CD8-positive, alpha-beta memory T cell (primary cell): ENCODE measurements around the gene PPP1R13B. TPM values are rescaled to one million over a fixed set of nuclear protein-coding genes. Genes with fewer than 3 reads are reported as not detected.

ENCODE experiments used
- CTCF ChIA-PET: fragments of 350-600 bp; sonication (Branson Sonifier 250); formaldehyde crosslinking; loops from one replicate; lab custom pipeline; 2021; ENCODE audit warnings: antibody characterized with exemption; lab: Charles Lee
- POLR2A ChIA-PET: fragments of 350-600 bp; sonication (Branson Sonifier 250); formaldehyde crosslinking; loops from one replicate; lab custom pipeline; 2021; ENCODE audit warnings: antibody characterized with exemption; lab: Charles Lee
- DNase-seq, 5 donors: peaks; one replicate each; pipeline versions ENCODE4 v3.0.0 to v3.0.0-alpha.2; 2020 to 2022; ENCODE audit warnings: mixed read lengths in 1 of 5
- H3K27ac ChIP-seq: one replicate; pipeline ENCODE4 v1.7.0; 2013; ENCODE audit warnings: low read depth, mild to moderate bottlenecking, low read length, moderate library complexity
- H3K27me3 ChIP-seq: 2 replicates; pipeline ENCODE4 v1.7.0; 2013; ENCODE audit warnings: low read length, mild to moderate bottlenecking; ENCODE audit not compliant: insufficient read depth, poor library complexity, severe bottlenecking
- H3K36me3 ChIP-seq: 2 replicates; pipeline ENCODE4 v1.7.0; 2013; ENCODE audit warnings: mild to moderate bottlenecking, low read length, moderate library complexity; ENCODE audit not compliant: insufficient read depth
- H3K4me1 ChIP-seq: 2 replicates; pipeline ENCODE4 v1.7.0; 2013; ENCODE audit warnings: mild to moderate bottlenecking, low read length, moderate library complexity; ENCODE audit not compliant: insufficient read depth
- H3K4me3 ChIP-seq: 2 replicates; pipeline ENCODE4 v1.7.0; 2013; ENCODE audit warnings: mild to moderate bottlenecking, low read length
- H3K9me3 ChIP-seq: 2 replicates; pipeline ENCODE4 v1.7.0; 2013; ENCODE audit warnings: mild to moderate bottlenecking, low read length
- H3K27ac Mint-ChIP-seq, 8 donors: one replicate each; pipeline ENCODE4 v1.8.0; 2020 to 2021; ENCODE audit warnings: mixed read lengths in 8 of 8, mild to moderate bottlenecking in 6 of 8, inconsistent platforms in 3 of 8, moderate library complexity in 3 of 8
- H3K27me3 Mint-ChIP-seq, 2 donors: one replicate each; pipeline ENCODE4 v1.8.0; 2020 to 2021; ENCODE audit warnings: mixed read lengths in 2 of 2, mild to moderate bottlenecking in 1 of 2, moderate library complexity in 1 of 2
- H3K36me3 Mint-ChIP-seq, 3 donors: one replicate each; pipeline ENCODE4 v1.8.0; 2020 to 2021; ENCODE audit warnings: mixed read lengths in 3 of 3, inconsistent platforms in 1 of 3, mild to moderate bottlenecking in 1 of 3
- H3K4me1 Mint-ChIP-seq, 3 donors: one replicate each; pipeline ENCODE4 v1.8.0; 2020 to 2021; ENCODE audit warnings: mixed read lengths in 3 of 3, inconsistent platforms in 1 of 3, mild to moderate bottlenecking in 1 of 3
- H3K4me3 Mint-ChIP-seq, 7 donors: one replicate each; pipeline ENCODE4 v1.8.0; 2020 to 2021; ENCODE audit warnings: mixed read lengths in 7 of 7, mild to moderate bottlenecking in 6 of 7, moderate library complexity in 4 of 7, inconsistent platforms in 2 of 7
- H3K9me3 Mint-ChIP-seq, 5 donors: one replicate each; pipeline ENCODE4 v1.8.0; 2020 to 2022; ENCODE audit warnings: mixed read lengths in 5 of 5, mild to moderate bottlenecking in 3 of 5, moderate library complexity in 2 of 5, inconsistent platforms in 1 of 5
- polyA plus RNA-seq: library from polyadenylated mRNA; unstranded; fragments of 300-500 nt; fragmentation: Illumina TruSeq; gene quantifications from one replicate; pipeline ENCODE4 v1.2.3, GENCODE V29; 2021
- total RNA-seq, 2 experiments: library from RNA; stranded (reverse); gene quantifications; one replicate each; pipeline ENCODE4 v1.2.3, GENCODE V29; 2021

Gene PPP1R13B
- total and polyA plus RNA-seq, 3 experiments from 2014 or later = 10.4 to 14.4 (median 14.0) TPM

- no peak overlapping the region for H3K4me3 Mint-ChIP-seq
- Histone ChIP-seq H3K4me3 (no peak overlapping the region), H3K27me3 (no peaks in the 10 kb centered on the region), H3K9me3 (no peaks in the 10 kb centered on the region), H3K4me1 (peaks cover 4% of the 10 kb centered on the region), H3K27ac (no peak overlapping the region), H3K36me3 (no peaks in the 10 kb centered on the region)
- no peak overlapping the region for H3K27ac Mint-ChIP-seq
- ChIA-PET CTCF (interaction anchor here (2.3 kb wide), 1 partner anchor 25 kb away, joined by 5 read pairs; no protein-coding TSS in a partner anchor), POLR2A (no interaction called here)
- no peak for DNase-seq
- peaks cover 4 to 7% (median 5%) of the 10 kb centered on the region in 3 donors for H3K4me1 Mint-ChIP-seq
- no peaks in the 10 kb centered on the region for H3K36me3 Mint-ChIP-seq
- H3K27me3 Mint-ChIP-seq = no peaks in the 10 kb centered on the region
- H3K9me3 Mint-ChIP-seq = no peaks in the 10 kb centered on the region
These were observed 38.1 kb upstream of the PPP1R13B start for GRCh38 chr14:103885509-103885932.

- Histone ChIP-seq H3K27ac (no peak overlapping the region), H3K4me1 (peaks cover 10% of the 10 kb centered on the region), H3K27me3 (no peaks in the 10 kb centered on the region), H3K36me3 (no peaks in the 10 kb centered on the region), H3K4me3 (no peak overlapping the region), H3K9me3 (no peaks in the 10 kb centered on the region)
- no peaks in the 10 kb centered on the region for H3K27me3 Mint-ChIP-seq
- CTCF ChIA-PET = interaction anchor here (2.3 kb wide), 1 partner anchor 25 kb away, joined by 5 read pairs; no protein-coding TSS in a partner anchor
- no peak for DNase-seq
- no peaks in the 10 kb centered on the region for H3K9me3 Mint-ChIP-seq
- no peak overlapping the region for H3K27ac Mint-ChIP-seq
- H3K4me1 Mint-ChIP-seq = peaks cover 9 to 14% (median 11%) of the 10 kb centered on the region in 3 donors
- H3K4me3 Mint-ChIP-seq = no peak overlapping the region
- POLR2A ChIA-PET = no interaction called here
- H3K36me3 Mint-ChIP-seq = no peaks in the 10 kb centered on the region
These were observed 37.5 kb upstream of the PPP1R13B start for GRCh38 chr14:103884854-103885253.

- no peak for DNase-seq
- CTCF ChIA-PET = no interaction called here
- H3K9me3 ChIP-seq = no peaks in the 10 kb centered on the region
- peaks cover 11 to 21% (median 12%) of the 10 kb centered on the region in 3 donors for H3K4me1 Mint-ChIP-seq
- H3K27me3 ChIP-seq = no peaks in the 10 kb centered on the region
- no peak overlapping the region for H3K4me3 Mint-ChIP-seq
- H3K4me3 ChIP-seq = no peak overlapping the region
- H3K36me3 Mint-ChIP-seq = no peaks in the 10 kb centered on the region
- POLR2A ChIA-PET = no interaction called here
- no peak overlapping the region for H3K27ac ChIP-seq
- no peaks in the 10 kb centered on the region for H3K36me3 ChIP-seq
- no peaks in the 10 kb centered on the region for H3K27me3 Mint-ChIP-seq
- H3K4me1 ChIP-seq = peaks cover 17% of the 10 kb centered on the region
- H3K27ac Mint-ChIP-seq = no peak overlapping the region
- H3K9me3 Mint-ChIP-seq = no peaks in the 10 kb centered on the region
These were observed 35.8 kb upstream of the PPP1R13B start for GRCh38 chr14:103883263-103883523.

- CTCF ChIA-PET = interaction anchor here (0.7 kb wide), 1 partner anchor 10 kb away, joined by 3 read pairs; no protein-coding TSS in a partner anchor
- H3K27ac ChIP-seq = no peak overlapping the region
- Mint-ChIP-seq H3K27me3 (no peaks in the 10 kb centered on the region), H3K9me3 (no peaks in the 10 kb centered on the region), H3K27ac (no peak overlapping the region), H3K36me3 (no peaks in the 10 kb centered on the region), H3K4me3 (peak overlapping the region in 1 of 7 donors; percentile 69), H3K4me1 (peaks cover 11 to 21% (median 12%) of the 10 kb centered on the region in 3 donors)
- H3K4me3 ChIP-seq = no peak overlapping the region
- H3K27me3 ChIP-seq = no peaks in the 10 kb centered on the region
- H3K4me1 ChIP-seq = peaks cover 17% of the 10 kb centered on the region
- DNase-seq = no peak
- POLR2A ChIA-PET = no interaction called here
- no peaks in the 10 kb centered on the region for H3K9me3 ChIP-seq
- no peaks in the 10 kb centered on the region for H3K36me3 ChIP-seq
These were observed 35.3 kb upstream of the PPP1R13B start for GRCh38 chr14:103882503-103883262.

GRCh38 chr14:103881268-103882201 is 34.2 kb upstream of the PPP1R13B start:
- H3K27me3 Mint-ChIP-seq = no peaks in the 10 kb centered on the region
- no peaks in the 10 kb centered on the region for H3K36me3 Mint-ChIP-seq
- Histone ChIP-seq H3K36me3 (no peaks in the 10 kb centered on the region), H3K27ac (no peak overlapping the region), H3K4me3 (no peak overlapping the region), H3K27me3 (no peaks in the 10 kb centered on the region), H3K9me3 (no peaks in the 10 kb centered on the region), H3K4me1 (peaks cover 17% of the 10 kb centered on the region)
- H3K9me3 Mint-ChIP-seq = no peaks in the 10 kb centered on the region
- POLR2A ChIA-PET = no interaction called here
- peak overlapping the region in 4 of 7 donors; percentile 15 to 63 (median 32) for H3K4me3 Mint-ChIP-seq
- peaks cover 11 to 21% (median 12%) of the 10 kb centered on the region in 3 donors for H3K4me1 Mint-ChIP-seq
- peak overlapping the region in 2 of 8 donors; percentile 38 to 40 for H3K27ac Mint-ChIP-seq
- CTCF ChIA-PET = interaction anchor here (0.7 to 1.8 kb wide), 3 partner anchors 9 to 73 kb away, joined by 3 to 4 read pairs (median 3); no protein-coding TSS in a partner anchor
- DNase-seq = no peak

GRCh38 chr14:103880348-103881267 is 33.2 kb upstream of the PPP1R13B start:
- Histone ChIP-seq H3K27ac (no peak overlapping the region), H3K27me3 (no peaks in the 10 kb centered on the region), H3K4me1 (peaks cover 17% of the 10 kb centered on the region), H3K36me3 (no peaks in the 10 kb centered on the region), H3K9me3 (no peaks in the 10 kb centered on the region), H3K4me3 (peak overlapping the region; percentile 53)
- ChIA-PET CTCF (interaction anchor here (1.3 to 1.8 kb wide), 3 partner anchors 20 to 72 kb away, joined by 3 to 9 read pairs (median 4); no protein-coding TSS in a partner anchor), POLR2A (interaction anchor here (0.7 kb wide), 1 partner anchor 60 kb away, joined by 3 read pairs; no protein-coding TSS in a partner anchor)
- Mint-ChIP-seq H3K4me1 (peaks cover 11 to 21% (median 13%) of the 10 kb centered on the region in 3 donors), H3K4me3 (peak overlapping the region; percentile 62 to 81 (median 70)), H3K27me3 (no peaks in the 10 kb centered on the region), H3K9me3 (no peaks in the 10 kb centered on the region), H3K36me3 (no peaks in the 10 kb centered on the region), H3K27ac (peak overlapping the region in 1 of 8 donors; percentile 22)
- DNase-seq = peak in 4 of 5 donors; percentile 10 to 65 (median 46)
